Transverse colon (tissue), 4 donors: ENCODE data around the gene PDXK. TPM values are rescaled to one million over a fixed set of nuclear protein-coding genes. Genes with fewer than 3 reads are reported as not detected.

Experiments
- DNase-seq: peaks from one replicate; pipeline ENCODE4 v3.0.0-alpha.2; 2019
- H3K27ac ChIP-seq, 4 donors: fragments of 200-600 bp; sonication (generic); 2 replicates each; pipeline ENCODE4 v1.5.1; 2016 to 2018; ENCODE audit warnings: inconsistent platforms in 4 of 4
- H3K27me3 ChIP-seq: fragments of 200-600 bp; sonication (generic); 2 replicates; pipeline ENCODE4 v1.5.1; 2017; ENCODE audit warnings: inconsistent platforms
- H3K36me3 ChIP-seq, 4 donors: fragments of 200-600 bp; sonication (generic); 2 replicates each; pipeline ENCODE4 v1.5.1; 2017 to 2019; ENCODE audit warnings: inconsistent platforms in 4 of 4
- H3K4me1 ChIP-seq, 4 donors: fragments of 200-600 bp; sonication (generic); 2 replicates each; pipeline ENCODE4 v1.5.1; 2017 to 2020; ENCODE audit warnings: inconsistent platforms in 4 of 4
- H3K4me3 ChIP-seq, 4 donors: fragments of 200-600 bp; sonication (generic); 1 replicate in 1 of 4; 2 replicates in 3 of 4; pipeline versions ENCODE4 v1.5.1 to v1.6.1; 2017 to 2019; ENCODE audit warnings: inconsistent platforms in 4 of 4
- H3K9me3 ChIP-seq, 2 donors: fragments of 200-600 bp; sonication (generic); 2 replicates each; pipeline ENCODE4 v1.5.1; 2017 to 2019; ENCODE audit warnings: inconsistent platforms in 2 of 2
- EP300 ChIP-seq: sonication (generic); formaldehyde crosslinking; IDR thresholded peaks from one replicate; pipeline ENCODE4 v1.6.1; 2017; ENCODE audit warnings: antibody characterized with exemption, low read depth
- POLR2A ChIP-seq: fragments of 450-650 bp; IDR thresholded peaks from one replicate; pipeline ENCODE4 v1.6.1; 2016; ENCODE audit warnings: antibody characterized with exemption, mild to moderate bottlenecking, moderate library complexity
- POLR2AphosphoS5 ChIP-seq, 3 donors: sonication (generic); formaldehyde crosslinking; IDR thresholded peaks; one replicate each; pipeline ENCODE4 v1.6.1; 2016; ENCODE audit warnings: antibody characterized with exemption in 3 of 3
- WGBS, 2 donors: methylation state at CpG; one replicate each; pipeline ENCODE4 v1.1.5; 2018; ENCODE audit warnings: low coverage in 1 of 2; 5-methylcytosine and 5-hydroxymethylcytosine counted together
- in situ Hi-C, 4 donors: fragments of 200-750 bp; cut with MboI; loops; one replicate each; pipeline versions ENCODE4 v1.15.0 to v1.15.1; 2017; ENCODE audit warnings: low sequenced_read_pairs in 3 of 4, low pct_ligation_motif_present in 1 of 4, low pct_unique_long_range_greater_than_20kb in 1 of 4
- intact Hi-C: fragments of 100-400 bp; cut with DNase I; formaldehyde crosslinking; loops from one replicate; pipeline ENCODE4 v1.15.1; 2023; ENCODE audit warnings: low total_unique reads
- total RNA-seq, 4 donors: library from RNA; depleted of rRNA; stranded (reverse); fragments of >200 nt; gene quantifications; one replicate each; pipeline ENCODE4 v1.1.0, GENCODE V29; 2016
- TF ChIP-seq, protein P1 (sequence below), 5 experiments: fragments of 200-600 bp in 3 of 5; fragments of 450-650 bp in 2 of 5; sonication (generic) in 3 of 5; IDR thresholded peaks; 1 replicate in 2 of 5; 2 replicates in 3 of 5; pipeline ENCODE4 v1.5.1; 2016 to 2017; ENCODE audit warnings: antibody characterized with exemption in 5 of 5, inconsistent platforms in 3 of 5, mild to moderate bottlenecking in 2 of 5, moderate library complexity in 1 of 5

The PDXK gene
- total RNA-seq, 4 donors from 2014 or later, result 85.8 to 117 (median 103) TPM

GRCh38 chr21:43688906-43689305 is 30.0 kb upstream of the PDXK start:
- in situ Hi-C loops (no loop called here), intact Hi-C loops (no loop called here)
- WGBS, 2 donors, result 97% methylated on average over 12 of the region's 12 CpGs; no CpG with 5 or more reads in 1 of the 2 donors
- Histone ChIP-seq H3K4me1 (no peaks in the 10 kb centered on the region), H3K27ac (no peak overlapping the region), H3K4me3 (no peak overlapping the region), H3K36me3 (peaks cover 0 to 50% (median 14%) of the 10 kb centered on the region in 4 donors), H3K9me3 (no peaks in the 10 kb centered on the region), H3K27me3 (no peaks in the 10 kb centered on the region)
- TF ChIP-seq POLR2AphosphoS5 (IDR thresholded peaks at IDR 0.05) (no peak), EP300 (no peak), POLR2A (no peak)
- TF ChIP-seq, protein P1, sequence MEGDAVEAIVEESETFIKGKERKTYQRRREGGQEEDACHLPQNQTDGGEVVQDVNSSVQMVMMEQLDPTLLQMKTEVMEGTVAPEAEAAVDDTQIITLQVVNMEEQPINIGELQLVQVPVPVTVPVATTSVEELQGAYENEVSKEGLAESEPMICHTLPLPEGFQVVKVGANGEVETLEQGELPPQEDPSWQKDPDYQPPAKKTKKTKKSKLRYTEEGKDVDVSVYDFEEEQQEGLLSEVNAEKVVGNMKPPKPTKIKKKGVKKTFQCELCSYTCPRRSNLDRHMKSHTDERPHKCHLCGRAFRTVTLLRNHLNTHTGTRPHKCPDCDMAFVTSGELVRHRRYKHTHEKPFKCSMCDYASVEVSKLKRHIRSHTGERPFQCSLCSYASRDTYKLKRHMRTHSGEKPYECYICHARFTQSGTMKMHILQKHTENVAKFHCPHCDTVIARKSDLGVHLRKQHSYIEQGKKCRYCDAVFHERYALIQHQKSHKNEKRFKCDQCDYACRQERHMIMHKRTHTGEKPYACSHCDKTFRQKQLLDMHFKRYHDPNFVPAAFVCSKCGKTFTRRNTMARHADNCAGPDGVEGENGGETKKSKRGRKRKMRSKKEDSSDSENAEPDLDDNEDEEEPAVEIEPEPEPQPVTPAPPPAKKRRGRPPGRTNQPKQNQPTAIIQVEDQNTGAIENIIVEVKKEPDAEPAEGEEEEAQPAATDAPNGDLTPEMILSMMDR (IDR thresholded peaks at IDR 0.05), result no peak
- no peak for DNase-seq

GRCh38 chr21:43689556-43690337 is 29.2 kb upstream of the PDXK start:
- 95% methylated on average over 30 of the region's 32 CpGs; no CpG with 5 or more reads in 1 of the 2 donors for WGBS, 2 donors
- no peak for DNase-seq
- Histone ChIP-seq H3K4me3 (no peak overlapping the region), H3K27ac (no peak overlapping the region), H3K4me1 (no peaks in the 10 kb centered on the region), H3K36me3 (peaks cover 0 to 50% (median 14%) of the 10 kb centered on the region in 4 donors), H3K27me3 (no peaks in the 10 kb centered on the region), H3K9me3 (no peaks in the 10 kb centered on the region)
- in situ Hi-C loops, result no loop called here
- TF ChIP-seq POLR2A, result no peak
- no peak for TF ChIP-seq POLR2AphosphoS5 (IDR thresholded peaks at IDR 0.05)
- no peak for TF ChIP-seq EP300
- TF ChIP-seq, protein P1 (IDR thresholded peaks at IDR 0.05), result no peak
- intact Hi-C loops, result no loop called here

DNA sequence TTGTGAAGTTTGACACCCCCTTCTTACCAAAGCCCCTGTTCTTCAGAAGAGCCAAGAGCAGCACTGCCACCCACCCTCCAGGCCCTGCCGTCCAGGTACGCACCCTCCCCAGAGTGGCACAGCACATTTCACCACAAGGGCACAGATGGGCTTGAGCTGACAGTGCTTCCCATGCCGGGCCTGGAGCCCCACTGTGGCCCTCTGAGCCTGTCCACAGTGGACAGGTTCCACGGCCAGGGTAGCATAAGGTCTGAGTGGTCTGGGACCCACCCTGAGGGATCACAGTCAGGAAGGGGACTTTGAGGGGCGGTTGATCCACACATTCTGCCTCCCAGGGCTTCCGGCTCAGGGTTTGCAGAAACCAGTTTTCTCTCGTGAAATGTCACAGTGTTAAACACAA is 28.6 kb upstream of the PDXK start:
- Histone ChIP-seq H3K27me3 (no peaks in the 10 kb centered on the region), H3K27ac (no peak overlapping the region), H3K4me1 (no peaks in the 10 kb centered on the region), H3K4me3 (no peak overlapping the region), H3K9me3 (no peaks in the 10 kb centered on the region), H3K36me3 (peaks cover 0 to 44% (median 14%) of the 10 kb centered on the region in 4 donors)
- no peak for DNase-seq
- TF ChIP-seq, protein P1 (IDR thresholded peaks at IDR 0.05), result no peak
- no peak for TF ChIP-seq EP300
- TF ChIP-seq POLR2AphosphoS5 (IDR thresholded peaks at IDR 0.05), result no peak
- no peak for TF ChIP-seq POLR2A
- in situ Hi-C loops, result no loop called here
- intact Hi-C loops, result no loop called here
- 95% methylated on average over 7 of the region's 7 CpGs; no CpG with 5 or more reads in 1 of the 2 donors for WGBS, 2 donors

- Histone ChIP-seq H3K27ac (no peak overlapping the region), H3K36me3 (peaks cover 0 to 36% (median 10%) of the 10 kb centered on the region in 4 donors), H3K27me3 (no peaks in the 10 kb centered on the region), H3K9me3 (no peaks in the 10 kb centered on the region), H3K4me3 (no peak overlapping the region), H3K4me1 (no peaks in the 10 kb centered on the region)
- 95 to 96% methylated on average over 13 to 25 of the region's 25 CpGs for WGBS, 2 donors
- TF ChIP-seq, protein P1 (IDR thresholded peaks at IDR 0.05), result no peak
- no peak for TF ChIP-seq POLR2A
- no peak for TF ChIP-seq EP300
- no peak for TF ChIP-seq POLR2AphosphoS5 (IDR thresholded peaks at IDR 0.05)
- in situ Hi-C loops, result no loop called here
- intact Hi-C loops, result no loop called here
- DNase-seq, result no peak
These were observed 27.7 kb upstream of the PDXK start for GRCh38 chr21:43691086-43691795.
